Activated gamma-delta T cell (primary cell): ENCODE results near the gene EIF2D.
"Not testable (repeated sequence)": the region's sequence is repeated elsewhere in the genome, so short reads cannot be mapped to it uniquely, and the experiment has no call there.

Source experiments
- DNase-seq: peaks from one replicate; lab custom pipeline; 2025; lab: John Stamatoyannopoulos, UW
- total RNA-seq, 2 donors: gene quantifications; one replicate each; lab custom pipeline; 2026; lab: John Stamatoyannopoulos, UW

EIF2D gene, protein sequence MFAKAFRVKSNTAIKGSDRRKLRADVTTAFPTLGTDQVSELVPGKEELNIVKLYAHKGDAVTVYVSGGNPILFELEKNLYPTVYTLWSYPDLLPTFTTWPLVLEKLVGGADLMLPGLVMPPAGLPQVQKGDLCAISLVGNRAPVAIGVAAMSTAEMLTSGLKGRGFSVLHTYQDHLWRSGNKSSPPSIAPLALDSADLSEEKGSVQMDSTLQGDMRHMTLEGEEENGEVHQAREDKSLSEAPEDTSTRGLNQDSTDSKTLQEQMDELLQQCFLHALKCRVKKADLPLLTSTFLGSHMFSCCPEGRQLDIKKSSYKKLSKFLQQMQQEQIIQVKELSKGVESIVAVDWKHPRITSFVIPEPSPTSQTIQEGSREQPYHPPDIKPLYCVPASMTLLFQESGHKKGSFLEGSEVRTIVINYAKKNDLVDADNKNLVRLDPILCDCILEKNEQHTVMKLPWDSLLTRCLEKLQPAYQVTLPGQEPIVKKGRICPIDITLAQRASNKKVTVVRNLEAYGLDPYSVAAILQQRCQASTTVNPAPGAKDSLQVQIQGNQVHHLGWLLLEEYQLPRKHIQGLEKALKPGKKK
- total RNA-seq, result 50.3 to 57.1 reads per million in 2 donors

DNA sequence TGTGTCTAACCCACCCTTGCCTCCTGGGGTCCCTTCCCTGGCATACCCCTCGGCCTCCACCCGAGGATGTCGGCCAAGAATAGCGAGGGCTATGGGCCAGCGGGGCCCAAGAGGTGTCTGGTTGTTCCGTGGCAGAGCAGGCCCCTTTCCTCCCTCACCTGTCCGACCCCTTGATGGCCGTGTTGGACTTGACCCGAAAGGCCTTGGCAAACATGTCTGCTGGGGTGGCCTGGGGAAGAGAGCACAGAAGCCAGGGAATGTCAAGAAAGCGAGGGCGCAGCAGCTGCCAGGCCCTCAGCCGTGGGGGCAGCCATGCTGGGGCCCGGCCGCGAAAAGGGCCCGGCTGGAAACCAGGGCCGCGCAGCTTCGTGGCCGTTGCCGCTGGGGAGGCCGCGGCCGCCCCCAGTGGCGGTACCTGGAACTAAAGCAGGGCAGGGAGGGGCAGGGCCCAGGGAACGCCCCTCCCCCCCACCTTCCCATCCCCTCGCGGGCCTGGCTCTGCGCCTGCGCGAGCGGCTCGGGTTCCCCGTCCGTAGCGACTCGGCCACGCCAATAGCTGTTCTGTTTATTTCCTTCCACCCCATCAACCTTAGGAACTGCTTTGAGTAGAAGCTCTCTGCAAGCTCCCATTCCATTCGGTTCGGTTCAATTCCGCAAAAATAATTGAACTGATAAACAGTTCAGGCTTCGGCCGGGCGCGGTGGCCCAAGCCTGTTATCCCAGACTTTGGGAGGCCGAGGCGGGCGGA, at the start of gene EIF2D:
EIF2D (minus strand) TSS at position 337 of the 748 bp plus-strand sequence; CDS start at position 214, 123 bp downstream.
- DNase-seq, result peak; percentile 89

DNA sequence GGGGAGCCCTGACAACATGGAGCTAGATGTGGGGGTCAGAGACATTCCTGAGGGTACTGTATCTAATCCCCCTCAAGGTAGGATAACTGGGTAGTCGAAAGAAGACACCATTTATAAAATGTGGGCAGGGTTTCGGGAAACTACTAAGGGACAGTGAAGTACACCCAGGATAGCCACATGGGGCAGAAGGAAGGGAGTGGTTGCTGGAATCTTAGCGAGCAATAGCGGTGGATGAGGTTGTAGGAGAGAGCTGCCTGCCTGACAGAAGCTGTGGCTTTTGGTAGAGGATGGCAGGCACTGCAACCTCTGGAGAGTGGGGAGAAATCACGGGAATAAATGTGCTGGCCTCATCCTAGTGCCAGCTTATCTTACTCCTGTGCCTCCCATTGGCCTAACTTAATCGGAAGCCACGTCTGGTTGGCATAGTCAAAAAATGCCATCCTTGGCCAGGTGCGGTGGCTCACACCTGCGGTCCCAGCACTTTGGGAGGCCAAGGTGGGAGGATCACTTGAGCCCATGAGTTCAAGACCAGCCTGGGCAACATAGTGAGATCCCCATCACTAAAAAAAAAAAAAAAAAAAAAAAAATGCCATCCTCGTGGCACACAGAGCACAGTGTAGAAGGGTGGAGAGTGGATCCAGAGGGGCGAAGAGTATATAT, 49.0 kb upstream of the EIF2D start:
- no peak for DNase-seq

DNA sequence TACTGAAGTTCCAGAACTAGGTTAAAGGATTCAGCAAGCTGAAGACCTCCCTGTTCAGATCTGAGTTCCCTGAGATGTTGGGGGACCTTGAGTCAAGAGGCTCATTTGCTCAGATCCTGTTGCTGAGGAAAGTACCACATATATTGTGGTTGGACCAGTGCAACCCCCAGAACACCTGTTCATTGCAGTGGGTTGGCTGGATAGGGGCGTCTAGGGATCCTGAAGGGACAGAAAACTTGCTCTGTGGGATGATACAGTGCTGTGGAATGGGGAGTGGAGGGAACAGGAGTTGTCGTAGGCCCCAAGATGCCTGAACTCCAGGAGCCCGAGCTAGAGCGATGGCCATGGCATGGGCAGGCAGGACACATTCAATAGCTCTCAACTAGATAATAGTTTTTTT, 47.9 kb upstream of the EIF2D start:
- DNase-seq, result no peak

DNA sequence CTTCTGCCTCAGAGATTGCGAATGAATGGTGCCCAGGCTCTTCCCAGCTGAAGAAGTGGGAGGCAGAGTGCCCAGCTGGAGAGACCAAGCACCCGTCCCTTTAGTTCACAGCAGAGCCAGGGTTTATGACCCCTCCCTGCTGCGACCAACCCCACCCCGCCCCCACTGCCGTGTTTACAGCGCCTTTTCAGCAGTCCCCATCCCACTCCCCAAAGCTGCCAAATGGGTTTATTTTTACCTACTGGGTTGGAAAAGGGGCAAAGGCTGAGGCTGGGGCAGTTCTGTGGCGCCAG, 46.7 kb upstream of the EIF2D start:
- no peak for DNase-seq

DNA sequence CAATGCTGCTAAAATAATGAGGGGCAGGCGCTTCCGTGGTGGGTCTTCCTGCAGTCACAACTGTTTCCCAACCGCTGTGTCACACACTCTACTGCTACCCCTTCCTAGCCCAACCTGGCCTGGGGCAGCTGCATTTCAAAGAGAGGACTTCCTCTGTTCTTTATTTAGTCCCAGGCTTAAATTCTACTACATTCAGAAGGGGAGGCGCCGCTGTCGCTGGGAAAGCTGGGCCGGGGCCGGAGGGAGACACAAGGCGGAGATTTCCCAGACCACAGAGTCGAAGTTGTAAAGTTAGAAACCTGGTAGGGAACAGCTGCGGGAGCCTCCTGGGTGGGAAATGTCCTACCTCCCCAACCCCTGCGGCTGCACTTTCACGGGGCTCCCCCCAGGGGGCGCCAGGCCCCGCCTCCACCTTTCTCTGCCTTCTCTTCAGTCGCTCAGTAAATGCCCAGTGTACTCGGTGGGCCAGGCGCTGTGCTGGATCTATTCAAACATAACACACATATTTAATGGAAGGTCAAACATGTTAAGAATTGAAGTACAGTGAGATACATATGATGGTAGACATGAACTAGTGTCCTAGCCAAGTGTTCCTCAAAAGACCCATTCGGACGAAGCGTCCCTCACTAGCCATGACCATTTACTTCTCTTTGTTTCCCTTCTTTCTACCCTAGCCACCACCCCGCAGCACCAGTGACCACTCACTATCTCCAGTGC, 46.2 kb upstream of the EIF2D start:
- no peak for DNase-seq

DNA sequence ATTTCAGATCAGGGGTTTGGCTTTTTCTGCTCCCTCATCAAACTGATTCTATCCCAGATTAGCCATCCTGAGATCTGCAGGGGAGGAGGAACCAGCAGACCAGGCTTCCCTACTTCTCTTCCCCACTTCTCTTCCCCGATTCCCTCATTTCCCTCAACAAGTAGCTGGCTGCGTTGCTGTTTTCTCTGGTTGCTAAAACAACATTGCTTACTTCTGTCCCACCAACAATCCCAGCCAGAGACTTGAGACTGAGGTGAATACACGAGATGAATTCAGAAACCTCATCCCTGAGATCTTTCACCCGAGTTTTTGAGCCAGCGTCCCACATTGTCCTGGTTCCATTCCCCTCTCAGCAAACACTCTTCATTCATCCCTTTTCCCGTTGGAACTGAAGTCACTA, 45.5 kb upstream of the EIF2D start:
- no peak for DNase-seq

DNA sequence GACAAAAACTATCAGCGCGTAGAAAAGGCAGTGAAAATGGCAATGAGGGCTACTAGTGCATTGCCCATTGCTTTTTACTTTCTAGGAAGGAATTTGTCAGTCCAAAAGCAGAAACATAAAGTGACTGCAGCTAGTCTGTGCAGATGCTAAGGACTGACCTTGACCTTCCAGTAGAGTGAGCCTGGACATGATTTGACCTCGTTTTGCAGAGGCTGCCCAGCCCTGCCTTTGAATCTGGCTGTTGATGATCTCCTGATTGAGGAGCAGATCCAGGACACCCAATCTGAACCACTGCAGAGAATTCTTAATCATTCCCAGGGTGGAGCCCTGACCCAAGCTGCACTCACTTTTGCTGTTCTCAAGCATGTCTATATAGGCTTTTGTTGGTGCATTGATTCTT, 44.7 kb upstream of the EIF2D start:
- DNase-seq, result no peak

DNA sequence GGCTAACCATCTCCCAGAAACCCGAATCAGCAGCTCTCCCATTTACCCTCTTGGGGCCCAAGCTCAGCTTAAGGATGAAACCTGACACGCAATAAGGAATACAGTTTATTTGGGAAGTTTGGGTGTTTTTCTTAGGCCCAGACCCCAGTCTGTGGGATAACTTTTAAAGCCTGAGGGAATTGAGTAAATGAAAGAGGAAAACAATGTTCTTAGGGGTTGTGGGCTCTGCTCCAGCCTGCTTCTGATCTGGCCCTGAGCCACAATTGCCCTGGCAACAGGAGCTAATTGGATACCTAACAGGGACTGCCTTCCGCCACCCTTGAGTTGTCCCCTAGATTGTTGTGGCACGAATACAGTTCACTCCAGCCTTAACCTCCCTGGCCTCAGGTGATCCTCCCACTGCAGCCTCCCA, 43.2 kb upstream of the EIF2D start:
- DNase-seq, result no peak

DNA sequence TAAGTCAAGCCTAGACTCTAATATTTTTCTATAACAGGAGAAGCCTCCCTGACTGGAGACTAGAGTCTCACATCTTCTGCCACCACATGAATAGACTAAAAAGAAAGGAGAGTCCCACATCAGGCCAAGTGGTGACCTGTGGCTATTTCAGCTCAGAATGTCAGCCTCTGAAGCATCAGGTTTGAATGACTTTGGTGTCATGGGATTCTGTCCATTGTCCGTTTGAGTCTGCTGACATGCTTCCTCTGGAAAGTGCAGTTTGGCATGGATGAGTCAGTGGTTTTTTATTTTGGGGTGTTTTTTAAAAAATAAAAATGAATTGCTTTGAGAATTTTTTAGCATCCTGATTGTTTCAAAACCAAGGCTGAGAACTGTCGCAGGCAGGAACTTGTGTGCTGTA, 42.6 kb upstream of the EIF2D start:
- DNase-seq, result no peak

DNA sequence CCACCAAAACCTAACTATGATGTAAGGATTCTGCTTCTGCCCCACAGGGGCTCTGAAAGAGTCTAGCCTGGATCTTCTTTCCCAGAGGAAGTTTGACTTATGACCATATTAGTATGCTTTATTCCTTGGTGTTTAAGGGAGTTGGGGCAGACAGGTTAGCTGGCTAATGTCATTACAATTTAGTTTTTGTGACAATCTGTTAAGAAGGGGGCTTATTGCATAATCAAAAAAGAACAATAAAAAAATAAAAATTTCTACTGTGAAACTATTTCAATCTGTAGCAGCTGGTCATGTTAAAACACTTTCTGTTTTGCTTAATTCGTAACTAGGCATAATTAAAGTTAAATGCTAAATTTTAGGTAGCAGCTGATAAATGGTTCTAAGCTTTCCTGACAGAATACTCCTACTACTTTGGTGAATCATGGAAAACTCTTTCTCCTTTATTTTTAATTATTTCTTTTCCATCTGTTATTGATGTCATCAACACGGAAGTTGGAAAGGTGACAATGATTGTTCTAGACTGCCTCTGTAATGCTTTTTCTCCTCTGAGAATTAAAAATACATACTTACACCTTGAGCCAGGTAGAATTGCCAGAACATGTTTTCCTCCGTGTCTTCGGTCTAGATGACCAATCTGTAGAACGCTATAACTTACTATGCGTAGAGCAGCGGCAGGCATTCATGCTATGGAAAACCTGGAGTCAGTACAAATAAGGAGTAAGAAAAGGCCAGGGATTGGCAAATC, 41.6 kb upstream of the EIF2D start:
- no peak for DNase-seq

DNA sequence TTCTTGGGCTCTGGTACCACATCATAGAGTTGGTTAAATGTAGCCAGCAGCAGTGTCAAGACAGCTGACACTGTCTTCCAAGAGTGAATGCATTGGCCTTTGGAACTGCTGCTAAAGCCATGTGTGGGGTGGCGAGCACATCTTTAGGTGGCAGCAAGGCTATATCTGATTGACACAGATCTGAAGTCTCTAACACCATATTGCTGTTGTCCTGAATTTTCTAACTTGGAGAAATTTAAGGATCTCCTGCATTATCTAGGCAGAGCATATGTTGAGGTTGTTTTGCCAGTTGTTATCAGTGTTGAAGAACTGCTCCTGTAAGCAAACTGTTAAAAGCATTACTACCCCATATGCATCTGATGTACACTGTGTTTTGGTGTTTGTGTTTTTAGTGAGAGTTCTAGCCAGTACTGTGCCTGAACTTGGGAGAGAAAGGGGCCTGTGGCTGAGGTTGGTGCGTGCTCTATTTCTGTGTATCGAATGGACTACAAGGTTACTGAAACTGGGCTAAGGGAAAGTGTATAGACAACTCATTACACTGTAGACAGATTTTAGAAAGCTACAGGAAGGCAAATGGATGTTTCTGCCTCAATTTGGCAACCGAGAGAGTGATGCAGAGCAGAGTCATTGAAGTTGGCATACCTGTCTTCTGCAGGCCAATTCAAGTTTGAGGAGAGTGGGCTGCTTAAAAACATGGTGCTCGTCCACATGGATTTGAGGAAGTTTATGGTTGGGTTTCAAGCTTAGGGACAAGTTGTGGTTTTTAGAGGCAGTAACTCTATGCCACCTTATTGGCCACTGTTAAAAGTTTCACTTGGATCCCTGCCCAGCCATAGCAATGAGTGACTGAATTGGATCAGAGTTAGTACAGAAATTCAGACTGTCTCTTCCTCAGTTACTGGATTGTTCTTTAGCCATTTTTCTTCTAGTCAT, 40.0 kb upstream of the EIF2D start:
- DNase-seq, result no peak

DNA sequence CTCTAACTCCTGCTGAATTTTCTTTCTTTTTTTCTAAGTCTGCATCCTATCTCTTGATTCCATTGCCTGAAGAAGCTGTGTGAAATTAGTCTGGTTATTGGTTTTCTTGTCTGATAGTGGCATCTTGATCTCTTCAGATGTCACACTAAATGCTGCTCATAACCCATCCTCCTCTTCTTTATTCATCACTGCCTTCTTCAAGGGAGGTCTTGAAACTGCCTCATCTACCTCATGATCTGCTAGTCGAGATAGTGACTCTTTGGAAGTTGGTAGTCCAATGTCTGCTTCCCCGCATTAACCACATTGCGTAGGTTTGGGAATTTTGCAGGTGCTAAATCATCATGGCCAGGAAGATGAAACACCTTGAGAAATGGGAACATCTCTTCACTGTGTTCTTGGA, 38.7 kb upstream of the EIF2D start:
- no peak for DNase-seq

DNA sequence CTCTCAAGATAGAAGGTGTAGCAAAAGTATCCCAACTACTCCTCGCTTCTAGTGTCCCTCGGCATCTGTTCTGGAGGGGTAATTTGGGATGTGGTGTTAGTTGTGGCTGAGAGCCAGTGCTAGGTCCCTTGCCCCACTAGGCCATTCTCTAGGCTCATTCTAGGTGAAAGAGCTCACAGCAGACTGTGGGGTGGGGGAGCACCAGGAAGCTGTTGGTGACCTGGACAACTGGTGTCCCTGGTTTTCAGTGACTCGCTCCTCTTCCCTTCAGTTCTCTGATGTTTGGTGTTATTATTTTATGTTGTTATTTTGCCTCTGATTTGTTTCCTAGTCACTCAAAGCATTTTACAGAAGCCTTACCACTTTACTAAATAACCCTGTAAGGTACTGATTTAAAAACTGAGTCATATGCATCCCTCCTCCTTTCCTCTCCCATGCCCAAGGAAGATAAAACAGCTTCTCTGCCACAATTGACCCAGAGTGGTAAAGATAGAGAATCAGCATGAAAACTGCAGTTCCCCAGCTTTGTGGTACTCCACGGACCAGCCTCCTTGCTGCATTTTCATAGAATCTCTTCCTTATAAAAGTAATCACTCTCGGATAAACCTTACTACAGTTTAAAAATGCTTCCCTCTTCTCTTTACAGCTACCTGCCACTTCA, 37.1 kb upstream of the EIF2D start:
- no peak for DNase-seq

DNA sequence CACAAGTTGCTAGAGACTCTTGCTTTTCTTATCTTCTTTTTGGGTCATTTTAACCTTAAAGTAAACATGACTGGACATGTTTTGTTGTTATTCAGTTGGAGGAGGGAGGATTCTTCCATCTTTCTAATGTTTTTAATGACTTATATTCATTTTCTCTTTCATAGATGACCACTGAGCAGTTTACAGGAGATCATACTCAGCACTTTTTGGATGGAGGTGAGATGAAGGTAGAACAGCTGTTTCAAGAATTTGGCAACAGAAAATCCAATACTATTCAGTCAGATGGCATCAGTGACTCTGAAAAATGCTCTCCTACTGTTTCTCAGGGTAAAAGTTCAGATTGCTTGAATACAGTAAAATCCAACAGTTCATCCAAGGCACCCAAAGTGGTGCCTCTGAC, 35.0 kb upstream of the EIF2D start:
- DNase-seq, result no peak

DNA sequence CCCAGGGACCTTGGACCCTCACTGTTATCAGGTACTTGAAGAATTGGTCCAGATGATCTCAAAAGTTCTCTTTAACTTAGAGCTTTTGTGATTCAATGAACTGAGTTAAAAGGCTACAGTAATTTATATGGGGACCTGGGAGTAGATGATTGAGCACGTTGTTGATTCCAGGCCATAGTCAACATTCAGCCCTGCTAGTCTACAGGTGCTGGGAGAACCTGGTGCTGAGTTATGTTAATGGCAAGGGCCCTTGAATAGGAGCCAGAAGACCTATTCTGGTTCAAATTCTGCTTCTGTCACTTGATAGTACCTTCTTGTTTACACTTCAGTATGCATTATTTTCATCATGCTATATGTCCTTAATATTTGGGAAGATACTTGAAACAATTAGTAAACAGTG, 34.2 kb upstream of the EIF2D start:
- DNase-seq, result no peak

DNA sequence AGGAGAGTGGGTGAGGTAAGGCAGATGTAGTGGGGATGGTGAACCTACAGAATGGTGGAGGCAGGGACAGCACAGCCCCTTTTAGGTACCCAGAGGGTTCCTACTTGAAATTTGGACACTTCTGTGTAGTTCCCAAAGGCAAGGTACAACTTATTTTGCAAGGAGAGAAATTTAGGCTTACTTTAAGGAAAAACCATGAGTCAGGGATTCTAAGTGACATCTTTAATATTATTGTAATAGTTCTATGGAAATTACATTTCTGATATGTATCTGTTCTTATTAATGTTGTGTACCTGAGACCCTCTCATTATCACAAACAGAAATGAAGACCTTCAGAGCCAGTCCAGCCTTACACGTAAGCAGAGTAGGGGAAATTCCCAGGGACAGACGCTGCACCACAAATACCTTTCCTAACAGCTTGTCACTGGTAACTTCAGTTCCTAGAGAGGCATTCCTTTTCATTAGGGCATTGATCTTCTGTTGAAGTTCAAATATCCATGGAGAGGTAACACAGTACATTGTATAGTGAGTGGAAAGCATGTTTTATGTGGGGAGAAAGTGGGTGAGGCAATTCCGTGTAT, 30.9 kb upstream of the EIF2D start:
- DNase-seq, result no peak

DNA sequence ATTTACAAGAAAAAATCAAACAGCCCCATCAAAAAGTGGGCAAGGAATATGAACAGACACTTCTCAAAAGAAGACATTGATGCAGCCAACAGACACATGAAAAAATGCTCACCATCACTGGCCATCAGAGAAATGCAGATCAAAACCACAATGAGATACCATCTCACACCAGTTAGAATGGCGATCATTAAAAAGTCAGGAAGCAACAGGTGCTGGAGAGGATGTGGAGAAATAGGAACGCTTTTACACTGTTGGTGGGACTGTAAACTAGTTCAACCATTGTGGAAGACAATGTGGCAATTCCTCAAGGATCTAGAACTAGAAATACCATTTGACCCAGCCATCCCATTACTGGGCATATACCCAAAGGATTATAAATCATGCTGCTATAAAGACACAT, 29.8 kb upstream of the EIF2D start:
- not testable (repeated sequence) for DNase-seq

DNA sequence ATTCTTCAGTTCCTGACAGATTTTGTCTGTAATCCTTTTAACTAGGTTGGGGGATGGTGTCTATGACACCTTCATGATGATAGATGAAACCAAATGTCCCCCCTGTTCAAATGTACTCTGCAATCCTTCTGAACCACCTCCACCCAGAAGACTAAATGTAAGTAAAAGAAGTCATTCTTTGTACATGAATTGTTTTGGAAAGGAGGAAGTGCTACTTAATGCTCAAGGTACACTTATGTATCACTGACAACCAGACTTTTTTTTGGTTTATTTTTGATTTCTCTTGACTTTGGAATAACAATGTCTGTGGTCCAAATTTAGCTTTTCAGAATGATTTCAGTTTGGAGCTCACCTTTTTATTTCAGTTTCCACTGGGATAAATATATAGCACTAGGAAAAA, 25.3 kb upstream of the EIF2D start:
- DNase-seq, result no peak

DNA sequence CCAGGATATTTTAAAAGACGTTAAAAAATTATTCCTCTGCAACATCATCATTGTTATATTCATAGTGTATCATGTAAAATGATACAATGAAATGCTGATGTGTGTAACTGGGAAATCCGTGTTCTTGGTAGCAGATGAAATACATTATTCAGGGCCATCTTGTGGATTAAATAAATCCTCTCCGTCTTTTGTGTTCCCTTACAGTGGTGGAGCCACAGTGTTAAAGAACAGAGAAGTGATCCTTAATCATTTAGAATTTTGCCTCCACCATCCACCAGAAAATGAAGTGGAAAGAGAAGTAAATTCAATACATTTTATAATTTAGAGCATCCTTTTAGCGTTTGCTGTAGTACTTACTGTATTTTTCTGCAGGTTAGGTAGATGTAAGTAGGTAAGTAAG, 24.4 kb upstream of the EIF2D start:
- no peak for DNase-seq
